Naive B cell (primary cell): Measurements from ENCODE around the gene CNTNAP5. TPM values are rescaled to one million over a fixed set of nuclear protein-coding genes. Genes with fewer than 3 reads are reported as not detected.

Source experiments
- ATAC-seq, 2 donors: fragments of 150-1000 bp; cut with Tn5 transposase; 2 replicates each; pipeline ENCODE4 v1.10.0; 2021; ENCODE audit warnings: low read depth in 2 of 2, mild to moderate bottlenecking in 2 of 2, moderate library complexity in 2 of 2
- DNase-seq: peaks from one replicate; pipeline ENCODE4 v3.0.0; 2022
- H3K27ac Mint-ChIP-seq, 6 donors: one replicate each; pipeline ENCODE4 v1.8.0; 2020 to 2022; ENCODE audit warnings: mild to moderate bottlenecking in 6 of 6, mixed read lengths in 6 of 6, moderate library complexity in 5 of 6, inconsistent platforms in 2 of 6
- H3K27me3 Mint-ChIP-seq, 3 donors: one replicate each; pipeline ENCODE4 v1.8.0; 2021 to 2022; ENCODE audit warnings: mixed read lengths in 3 of 3, mild to moderate bottlenecking in 1 of 3
- H3K36me3 Mint-ChIP-seq, 2 donors: one replicate each; pipeline ENCODE4 v1.8.0; 2020 to 2022; ENCODE audit warnings: mixed read lengths in 2 of 2, inconsistent platforms in 1 of 2, mild to moderate bottlenecking in 1 of 2
- H3K4me1 Mint-ChIP-seq, 3 donors: one replicate each; pipeline ENCODE4 v1.8.0; 2020 to 2022; ENCODE audit warnings: mixed read lengths in 3 of 3, inconsistent platforms in 1 of 3, mild to moderate bottlenecking in 1 of 3, moderate library complexity in 1 of 3
- H3K4me3 Mint-ChIP-seq, 8 donors: one replicate each; pipeline ENCODE4 v1.8.0; 2020 to 2022; ENCODE audit warnings: mild to moderate bottlenecking in 8 of 8, mixed read lengths in 8 of 8, moderate library complexity in 8 of 8, inconsistent platforms in 2 of 8
- H3K9me3 Mint-ChIP-seq, 7 donors: one replicate each; pipeline ENCODE4 v1.8.0; 2020 to 2022; ENCODE audit warnings: mixed read lengths in 7 of 7, mild to moderate bottlenecking in 5 of 7, inconsistent platforms in 2 of 7, moderate library complexity in 1 of 7
- polyA plus RNA-seq, 6 donors: library from polyadenylated mRNA; unstranded; fragments of 300-500 nt; fragmentation: Illumina TruSeq; gene quantifications; one replicate each; pipeline ENCODE4 v1.2.3, GENCODE V29; 2021; ENCODE audit warnings: low read depth in 6 of 6

Gene CNTNAP5
- polyA plus RNA-seq, 6 donors from 2014 or later, result not detected

DNA sequence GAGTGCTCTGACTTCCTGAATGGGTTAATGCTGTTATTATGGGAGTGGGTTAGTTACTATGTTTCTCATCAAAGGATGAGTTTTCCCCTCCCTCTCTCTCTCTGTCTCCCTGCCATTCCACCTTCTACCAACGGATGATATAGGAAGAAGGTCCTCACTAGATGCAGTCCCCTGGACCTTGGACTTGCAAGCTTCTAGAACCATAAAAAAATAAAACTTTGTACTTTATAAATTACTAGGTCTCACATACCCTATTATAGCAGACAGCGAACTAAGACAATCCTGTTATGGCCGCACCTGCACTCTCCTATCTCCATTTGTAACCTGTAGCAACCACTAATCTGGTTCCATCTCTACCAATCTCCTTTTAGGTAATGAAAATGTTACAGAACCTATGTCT, 564.9 kb downstream of the CNTNAP5 start:
- Mint-ChIP-seq H3K36me3 (no peaks in the 10 kb centered on the region), H3K27ac (no peak overlapping the region), H3K4me3 (no peak overlapping the region), H3K27me3 (no peaks in the 10 kb centered on the region), H3K4me1 (no peaks in the 10 kb centered on the region), H3K9me3 (peaks cover 0 to 13% (median 4%) of the 10 kb centered on the region in 7 donors)
- no peak for DNase-seq
- no peak for ATAC-seq

DNA sequence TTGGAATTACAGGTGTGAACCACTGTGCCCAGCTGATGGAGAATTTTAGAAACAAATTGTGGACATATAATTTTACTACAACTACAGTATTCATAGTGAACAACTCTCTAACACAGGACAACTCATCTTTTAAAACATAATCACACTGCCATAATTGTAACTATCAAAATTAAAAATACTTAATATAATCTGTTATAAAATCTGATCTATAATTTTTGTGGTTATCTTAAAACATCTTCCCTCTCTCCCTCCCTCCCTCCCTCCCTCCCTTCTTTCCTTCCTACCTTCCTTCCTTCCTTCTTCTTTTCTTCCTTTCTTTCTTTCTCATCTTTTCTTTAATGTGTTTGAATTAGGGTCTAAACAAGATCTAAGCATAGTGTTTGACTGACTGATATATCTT, 577.7 kb downstream of the CNTNAP5 start:
- no peaks in the 10 kb centered on the region for H3K36me3 Mint-ChIP-seq
- H3K4me1 Mint-ChIP-seq, result no peaks in the 10 kb centered on the region
- no peaks in the 10 kb centered on the region for H3K27me3 Mint-ChIP-seq
- no peak for DNase-seq
- no peak overlapping the region for H3K27ac Mint-ChIP-seq
- peaks cover 0 to 13% (median 8%) of the 10 kb centered on the region in 7 donors for H3K9me3 Mint-ChIP-seq
- no peak overlapping the region for H3K4me3 Mint-ChIP-seq
- no peak for ATAC-seq

DNA sequence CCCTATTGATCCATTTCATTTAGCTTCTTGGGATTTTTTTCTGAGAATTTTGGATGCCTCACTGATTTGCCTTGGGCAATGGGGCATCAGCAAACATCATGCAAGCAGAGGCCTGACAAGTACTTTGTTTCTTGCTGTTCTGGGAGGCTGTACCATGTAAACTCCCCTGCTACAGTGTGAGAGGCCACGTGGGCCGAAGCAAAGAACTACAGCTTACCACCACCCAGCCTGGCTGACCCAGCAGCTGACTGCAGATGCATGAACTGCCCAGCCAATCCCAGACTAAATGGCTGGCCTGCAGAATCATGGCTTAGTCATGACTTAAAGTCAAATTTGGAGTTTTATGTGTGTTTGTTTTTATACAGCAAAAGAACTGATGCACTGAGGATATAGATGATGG, 579.9 kb downstream of the CNTNAP5 start:
- Mint-ChIP-seq H3K27me3 (no peaks in the 10 kb centered on the region), H3K9me3 (peaks cover 0 to 13% (median 6%) of the 10 kb centered on the region in 7 donors), H3K4me3 (no peak overlapping the region), H3K27ac (no peak overlapping the region), H3K4me1 (no peaks in the 10 kb centered on the region), H3K36me3 (no peaks in the 10 kb centered on the region)
- no peak for ATAC-seq
- DNase-seq, result no peak

DNA sequence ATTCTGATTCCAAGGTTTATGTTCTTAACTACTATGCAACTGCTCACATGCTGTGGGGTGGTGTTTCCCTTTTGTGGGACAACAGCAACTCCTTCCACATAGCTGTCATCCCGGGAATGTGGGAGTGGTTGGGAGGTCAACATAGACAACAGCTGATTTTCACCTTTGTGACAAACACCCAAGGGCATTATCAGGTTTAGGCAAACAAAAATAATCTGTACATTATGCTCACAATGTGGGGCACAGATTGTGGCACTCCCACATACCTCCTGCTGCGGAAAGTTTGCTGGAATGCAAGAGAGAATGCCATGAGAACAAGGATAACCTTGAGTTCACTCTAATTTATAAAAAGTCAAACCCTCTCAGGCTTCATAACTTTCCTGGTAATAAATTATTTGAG, 582.6 kb downstream of the CNTNAP5 start:
- no peaks in the 10 kb centered on the region for H3K36me3 Mint-ChIP-seq
- H3K4me1 Mint-ChIP-seq, result no peaks in the 10 kb centered on the region
- H3K4me3 Mint-ChIP-seq, result no peak overlapping the region
- ATAC-seq (no peak), DNase-seq (no peak)
- no peaks in the 10 kb centered on the region for H3K27me3 Mint-ChIP-seq
- no peak overlapping the region for H3K27ac Mint-ChIP-seq
- H3K9me3 Mint-ChIP-seq, result peaks cover 0 to 5% (median 3%) of the 10 kb centered on the region in 7 donors

DNA sequence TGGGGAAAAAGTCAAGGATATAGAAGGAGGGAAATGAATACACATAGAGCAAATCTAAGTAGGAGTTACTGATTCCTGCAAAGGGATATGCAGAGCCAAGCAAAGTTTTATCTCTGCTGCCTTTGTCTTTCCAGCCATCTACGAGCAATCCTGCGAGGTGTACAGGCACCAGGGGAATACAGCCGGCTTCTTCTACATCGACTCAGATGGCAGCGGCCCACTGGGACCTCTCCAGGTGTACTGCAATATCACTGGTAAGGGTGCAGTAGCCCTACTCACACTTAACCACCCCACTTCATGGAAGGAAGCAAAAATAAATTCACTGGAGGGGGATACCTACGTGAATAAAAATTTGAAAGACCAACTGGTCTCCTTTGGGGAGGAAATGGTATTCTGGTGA, 584.6 kb downstream of the CNTNAP5 start:
- no peak for ATAC-seq
- Mint-ChIP-seq H3K27me3 (no peaks in the 10 kb centered on the region), H3K9me3 (peaks cover 0 to 5% (median 3%) of the 10 kb centered on the region in 7 donors), H3K4me3 (no peak overlapping the region), H3K27ac (no peak overlapping the region), H3K36me3 (no peaks in the 10 kb centered on the region), H3K4me1 (no peaks in the 10 kb centered on the region)
- DNase-seq, result no peak

DNA sequence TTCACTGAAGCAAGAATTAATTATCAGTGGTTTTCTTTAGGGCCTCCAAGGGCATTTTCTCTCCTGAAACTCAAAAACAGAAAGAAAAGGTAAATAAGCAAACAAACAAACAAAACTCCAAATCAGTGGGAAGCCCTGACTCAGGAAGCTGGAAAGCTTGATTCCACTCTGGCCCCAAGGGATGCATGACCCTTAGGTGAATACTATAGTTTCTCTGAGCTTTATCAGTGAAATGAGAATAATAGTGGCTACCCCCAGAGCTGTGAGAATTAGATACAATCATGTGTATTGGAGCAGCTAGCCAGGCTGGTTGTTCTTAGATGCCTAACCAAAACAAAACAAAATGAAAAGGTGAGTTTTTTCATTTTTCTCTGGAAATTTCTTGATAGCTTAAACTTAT, 585.1 kb downstream of the CNTNAP5 start:
- Mint-ChIP-seq H3K4me1 (no peaks in the 10 kb centered on the region), H3K36me3 (no peaks in the 10 kb centered on the region), H3K4me3 (no peak overlapping the region), H3K27me3 (no peaks in the 10 kb centered on the region), H3K27ac (no peak overlapping the region), H3K9me3 (peaks cover 0 to 6% (median 3%) of the 10 kb centered on the region in 7 donors)
- DNase-seq (no peak), ATAC-seq (no peak)

DNA sequence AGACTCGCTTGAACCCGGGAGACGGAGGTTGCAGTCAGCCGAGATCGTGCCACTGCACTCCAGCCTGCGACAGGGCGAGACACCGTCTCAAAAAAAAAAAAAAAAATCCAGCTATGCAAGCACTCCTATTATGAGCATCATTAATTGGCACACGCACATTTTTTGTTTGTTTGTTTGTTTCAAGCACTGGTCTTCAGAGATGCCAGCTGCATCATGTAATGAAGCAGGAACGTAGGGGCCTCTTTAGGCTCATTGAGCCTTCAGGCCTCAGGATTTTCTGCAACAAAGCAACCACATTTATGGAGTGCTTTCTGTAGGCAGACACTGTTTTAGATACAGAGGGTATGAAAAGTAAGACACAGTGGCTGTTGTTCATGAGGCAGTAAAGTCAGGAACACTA, 585.8 kb downstream of the CNTNAP5 start:
- Mint-ChIP-seq H3K9me3 (peaks cover 0 to 6% (median 2%) of the 10 kb centered on the region in 7 donors), H3K27me3 (no peaks in the 10 kb centered on the region), H3K4me1 (no peaks in the 10 kb centered on the region), H3K36me3 (no peaks in the 10 kb centered on the region), H3K4me3 (no peak overlapping the region), H3K27ac (no peak overlapping the region)
- DNase-seq (no peak), ATAC-seq (no peak)

DNA sequence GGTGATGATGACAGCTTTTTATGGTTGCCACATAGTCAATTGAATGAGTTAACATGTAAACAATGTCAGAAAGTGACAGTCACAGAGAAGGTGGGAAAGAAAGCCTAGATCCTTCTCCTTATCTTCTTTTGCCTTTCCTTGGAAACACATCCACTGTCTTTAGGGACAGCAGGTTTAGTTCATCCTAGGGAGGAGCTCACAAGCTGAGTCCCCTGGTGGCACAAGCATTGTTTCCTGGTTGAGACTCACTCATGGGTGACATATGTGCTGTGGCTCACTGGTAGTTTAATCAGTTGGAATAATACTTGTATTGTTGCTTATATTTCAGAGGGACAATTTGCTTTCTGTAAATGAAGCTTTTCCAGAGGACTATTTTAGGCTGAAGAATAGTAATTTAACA, 598.5 kb downstream of the CNTNAP5 start:
- no peaks in the 10 kb centered on the region for H3K4me1 Mint-ChIP-seq
- H3K27me3 Mint-ChIP-seq, result no peaks in the 10 kb centered on the region
- H3K9me3 Mint-ChIP-seq, result peaks cover 1 to 12% (median 3%) of the 10 kb centered on the region in 7 donors
- DNase-seq (no peak), ATAC-seq (no peak)
- H3K27ac Mint-ChIP-seq, result no peak overlapping the region
- no peaks in the 10 kb centered on the region for H3K36me3 Mint-ChIP-seq
- H3K4me3 Mint-ChIP-seq, result no peak overlapping the region

DNA sequence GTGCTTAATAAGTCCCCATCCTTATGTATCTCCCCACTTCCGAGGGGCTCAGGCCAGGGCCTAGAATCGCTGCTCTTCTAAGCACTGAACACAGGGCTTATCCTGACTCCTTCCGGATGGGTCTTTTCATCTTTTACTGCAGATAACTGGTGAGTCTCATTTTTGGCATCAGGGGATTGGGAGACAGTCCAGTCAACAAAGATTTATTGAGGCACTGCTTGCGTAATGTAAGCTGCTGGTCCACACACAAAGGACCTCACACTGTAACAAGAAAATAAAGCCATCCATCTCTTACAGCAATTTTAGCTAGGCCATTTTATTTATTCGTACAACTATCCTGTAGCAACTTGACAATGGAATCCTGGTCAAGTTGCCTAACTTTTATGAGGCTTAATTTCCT, 600.5 kb downstream of the CNTNAP5 start:
- Mint-ChIP-seq H3K4me3 (no peak overlapping the region), H3K36me3 (no peaks in the 10 kb centered on the region), H3K27me3 (no peaks in the 10 kb centered on the region)

DNA sequence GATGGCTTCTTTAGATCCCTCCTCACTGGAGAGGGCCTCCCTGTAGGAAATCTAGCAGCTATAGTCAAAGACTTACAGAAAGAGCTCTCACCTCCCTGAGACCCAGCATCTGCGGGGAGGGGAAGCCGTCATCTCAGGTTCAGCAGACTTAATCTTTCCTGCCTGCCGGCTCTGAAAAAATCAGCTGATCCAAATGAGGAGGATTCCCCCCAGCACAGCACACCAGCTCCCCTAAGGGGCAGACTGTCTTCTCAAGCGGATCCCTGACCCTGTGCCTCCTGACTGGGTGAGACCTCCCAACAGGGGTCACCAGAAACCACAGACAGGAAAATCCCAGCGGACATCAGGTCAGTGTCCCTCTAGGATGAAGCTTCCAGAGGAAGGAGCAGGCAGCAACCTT, 601.9 kb downstream of the CNTNAP5 start:
- Mint-ChIP-seq H3K4me1 (no peaks in the 10 kb centered on the region), H3K27me3 (no peaks in the 10 kb centered on the region), H3K36me3 (no peaks in the 10 kb centered on the region), H3K4me3 (no peak overlapping the region), H3K9me3 (peaks cover 3 to 18% (median 5%) of the 10 kb centered on the region in 7 donors), H3K27ac (no peak overlapping the region)
- ATAC-seq (no peak), DNase-seq (no peak)

More for the DNA sequence above, 600.5 kb downstream of the CNTNAP5 start:
- Mint-ChIP-seq H3K4me1 (no peaks in the 10 kb centered on the region), H3K27ac (no peak overlapping the region), H3K9me3 (peaks cover 1 to 15% (median 3%) of the 10 kb centered on the region in 7 donors)
- ATAC-seq, result no peak
- DNase-seq, result no peak

DNA sequence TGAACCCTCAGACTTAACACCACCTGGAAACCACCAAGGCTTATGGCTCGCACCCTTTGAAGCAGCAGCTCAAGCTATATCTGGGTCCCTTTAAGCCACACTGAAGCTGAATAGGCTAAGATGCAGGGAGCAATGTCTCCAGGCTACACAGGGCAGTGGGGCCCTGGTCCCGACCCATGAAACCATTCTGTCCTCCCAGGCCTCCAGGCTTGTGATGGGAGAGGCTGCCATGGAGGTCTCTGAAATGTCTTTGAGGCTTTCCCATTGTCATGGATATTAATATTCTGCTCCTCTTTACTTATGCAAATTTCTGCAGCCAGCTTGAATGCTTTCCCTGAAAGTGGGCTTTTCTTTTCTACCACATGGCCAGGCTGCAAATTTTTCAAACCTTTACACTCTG, 608.7 kb downstream of the CNTNAP5 start:
- DNase-seq (no peak), ATAC-seq (no peak)
- Mint-ChIP-seq H3K9me3 (peaks cover 1 to 19% (median 9%) of the 10 kb centered on the region in 7 donors), H3K4me1 (no peaks in the 10 kb centered on the region), H3K27me3 (no peaks in the 10 kb centered on the region), H3K4me3 (no peak overlapping the region), H3K27ac (no peak overlapping the region), H3K36me3 (no peaks in the 10 kb centered on the region)

DNA sequence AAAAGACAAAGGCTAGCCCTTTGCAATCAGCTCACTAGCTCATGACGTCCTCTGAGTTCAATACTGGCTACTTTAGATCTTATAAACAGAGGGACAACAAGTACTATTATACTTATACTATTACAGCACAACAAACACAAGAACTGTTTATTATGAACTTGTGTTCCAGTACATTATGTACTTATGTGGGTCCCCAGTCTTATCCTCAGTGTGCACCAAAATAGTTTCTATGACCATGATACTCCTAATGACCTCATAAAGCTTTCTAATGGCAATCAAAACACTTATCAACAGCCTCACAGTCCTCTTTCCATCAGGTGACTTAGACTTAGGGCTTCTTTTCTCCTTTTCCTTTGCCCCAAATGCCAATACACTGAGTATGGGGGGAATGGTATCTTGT, 614.4 kb downstream of the CNTNAP5 start:
- no peak for DNase-seq
- Mint-ChIP-seq H3K4me1 (no peaks in the 10 kb centered on the region), H3K27me3 (no peaks in the 10 kb centered on the region), H3K9me3 (peaks cover 0 to 15% (median 3%) of the 10 kb centered on the region in 7 donors), H3K4me3 (no peak overlapping the region), H3K36me3 (no peaks in the 10 kb centered on the region), H3K27ac (no peak overlapping the region)
- no peak for ATAC-seq

DNA sequence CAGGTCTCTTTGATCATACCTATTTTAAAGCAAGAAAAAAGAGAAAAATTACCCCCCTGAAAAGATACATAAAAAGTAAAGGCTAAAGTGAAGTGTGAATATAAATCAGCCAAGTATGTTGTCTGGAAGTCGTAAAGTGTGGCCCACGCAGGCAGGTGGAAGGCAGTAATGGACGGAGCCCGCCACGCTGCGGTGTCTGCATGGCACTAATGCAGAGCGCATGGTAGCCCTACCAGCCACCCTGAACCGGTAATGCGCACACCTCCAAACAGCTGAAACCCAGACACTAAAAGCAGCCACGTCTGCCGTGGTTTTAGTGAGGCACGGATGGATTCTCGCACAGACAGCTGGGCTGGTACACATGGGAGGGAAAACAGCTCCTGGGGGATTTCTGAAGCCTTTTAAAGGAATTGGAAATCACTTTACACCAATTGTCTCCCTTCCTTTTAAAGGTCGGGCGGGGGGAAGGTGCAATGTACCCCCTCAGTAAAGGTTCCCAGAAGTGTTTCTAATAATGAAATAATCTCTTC, 615.2 kb downstream of the CNTNAP5 start:
- DNase-seq (no peak), ATAC-seq (no peak)
- no peak overlapping the region for H3K4me3 Mint-ChIP-seq
- peaks cover 0 to 15% (median 3%) of the 10 kb centered on the region in 7 donors for H3K9me3 Mint-ChIP-seq
- H3K36me3 Mint-ChIP-seq, result no peaks in the 10 kb centered on the region
- no peaks in the 10 kb centered on the region for H3K4me1 Mint-ChIP-seq
- H3K27ac Mint-ChIP-seq, result no peak overlapping the region
- H3K27me3 Mint-ChIP-seq, result no peaks in the 10 kb centered on the region

DNA sequence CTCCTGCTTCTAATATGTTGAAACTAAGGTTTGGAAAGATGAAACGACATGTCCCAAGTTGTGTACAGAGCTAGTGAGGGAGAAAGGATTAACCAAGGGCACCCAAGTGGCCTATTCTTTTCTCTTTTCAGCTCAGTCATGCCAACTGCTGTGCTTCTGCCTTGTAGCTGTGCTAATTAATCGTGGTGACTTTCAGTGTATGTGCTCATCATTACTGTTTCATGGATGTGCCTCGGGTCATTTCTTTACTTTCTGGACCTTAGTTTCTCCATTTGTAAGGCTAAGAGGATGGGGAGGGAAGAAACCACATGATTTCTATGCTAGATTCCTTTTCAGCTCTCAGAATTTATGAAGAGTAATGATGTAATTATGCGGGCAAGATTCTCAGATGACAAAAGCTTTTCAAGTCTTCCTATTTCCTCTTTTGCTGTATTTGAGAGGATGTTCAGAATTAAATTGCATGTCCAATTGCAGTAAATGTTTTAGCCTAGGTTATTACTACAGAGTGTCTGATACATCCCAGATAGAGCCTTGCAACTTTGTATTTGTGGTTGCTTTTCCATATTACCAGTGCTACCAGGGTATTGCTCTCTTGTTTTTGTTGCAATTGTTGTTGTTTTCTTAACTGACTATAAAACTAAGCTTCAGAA, 621.2 kb downstream of the CNTNAP5 start:
- DNase-seq, result no peak
- Mint-ChIP-seq H3K27ac (no peak overlapping the region), H3K36me3 (no peaks in the 10 kb centered on the region), H3K27me3 (no peaks in the 10 kb centered on the region), H3K9me3 (peaks cover 0 to 10% (median 5%) of the 10 kb centered on the region in 7 donors), H3K4me1 (no peaks in the 10 kb centered on the region), H3K4me3 (no peak overlapping the region)
- ATAC-seq, result no peak
